Measurements from ENCODE around the gene RRAGD. TPM values are rescaled to one million over a fixed set of nuclear protein-coding genes. Genes with fewer than 3 reads are reported as not detected.
A peak's percentile ranks its signal among the peaks of the same experiment; 100 is the strongest.

RRAGD gene
- total RNA-seq, 1 experiment from 2014 or later = not detected

DNA sequence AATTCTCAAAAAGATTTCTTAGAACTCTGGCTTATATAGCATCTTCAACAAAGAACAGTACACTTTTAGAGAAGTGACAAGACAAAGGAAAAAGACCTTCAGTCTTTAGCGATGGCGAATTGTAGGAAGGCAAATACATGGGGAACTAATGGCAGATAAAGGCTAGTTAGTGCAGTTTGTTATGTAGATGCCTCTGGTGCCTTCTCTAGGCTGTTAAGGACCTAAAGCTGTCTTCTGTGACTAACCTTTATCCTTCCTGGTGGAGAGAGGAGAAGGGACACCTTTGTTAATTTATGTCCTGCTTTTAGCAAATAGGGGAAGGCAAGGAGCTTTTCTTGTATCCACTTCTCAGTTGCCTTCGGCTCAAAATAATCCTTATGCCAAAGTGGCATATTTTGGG lies 28.1 kb upstream of the RRAGD start:
- TF ChIP-seq, protein P1, sequence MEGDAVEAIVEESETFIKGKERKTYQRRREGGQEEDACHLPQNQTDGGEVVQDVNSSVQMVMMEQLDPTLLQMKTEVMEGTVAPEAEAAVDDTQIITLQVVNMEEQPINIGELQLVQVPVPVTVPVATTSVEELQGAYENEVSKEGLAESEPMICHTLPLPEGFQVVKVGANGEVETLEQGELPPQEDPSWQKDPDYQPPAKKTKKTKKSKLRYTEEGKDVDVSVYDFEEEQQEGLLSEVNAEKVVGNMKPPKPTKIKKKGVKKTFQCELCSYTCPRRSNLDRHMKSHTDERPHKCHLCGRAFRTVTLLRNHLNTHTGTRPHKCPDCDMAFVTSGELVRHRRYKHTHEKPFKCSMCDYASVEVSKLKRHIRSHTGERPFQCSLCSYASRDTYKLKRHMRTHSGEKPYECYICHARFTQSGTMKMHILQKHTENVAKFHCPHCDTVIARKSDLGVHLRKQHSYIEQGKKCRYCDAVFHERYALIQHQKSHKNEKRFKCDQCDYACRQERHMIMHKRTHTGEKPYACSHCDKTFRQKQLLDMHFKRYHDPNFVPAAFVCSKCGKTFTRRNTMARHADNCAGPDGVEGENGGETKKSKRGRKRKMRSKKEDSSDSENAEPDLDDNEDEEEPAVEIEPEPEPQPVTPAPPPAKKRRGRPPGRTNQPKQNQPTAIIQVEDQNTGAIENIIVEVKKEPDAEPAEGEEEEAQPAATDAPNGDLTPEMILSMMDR (conservative IDR thresholded peaks at IDR 0.05) = no peak
- no peak for TF ChIP-seq EZH2 (IDR thresholded peaks at IDR 0.05; ENCODE audit: low read depth)
- ChIA-PET POLR2A (ENCODE audit: unreplicated experiment) (no interaction called here), CTCF (no interaction called here)
- Histone ChIP-seq H3K4me1 (replicated peaks; ENCODE audit: insufficient read depth) (no peaks in the 10 kb centered on the region), H3K9me2 (ENCODE audit: insufficient read depth) (no peaks in the 10 kb centered on the region), H4K20me1 (ENCODE audit: insufficient read depth) (no peaks in the 10 kb centered on the region), H3K4me3 (no peak overlapping the region), H3K9me3 (ENCODE audit: insufficient read depth, low read depth) (no peaks in the 10 kb centered on the region), H3F3A (ENCODE audit: insufficient read depth, low read depth) (no peaks in the 10 kb centered on the region), H3K27ac (no peak overlapping the region), H2AFZ (no peak overlapping the region), H3K79me2 (ENCODE audit: low read depth) (no peaks in the 10 kb centered on the region), H3K4me2 (no peak overlapping the region), H3K36me3 (ENCODE audit: low read depth) (no peaks in the 10 kb centered on the region), H3K27me3 (ENCODE audit: insufficient read depth, low read depth) (no peaks in the 10 kb centered on the region)
- no peak for DNase-seq
- intact Hi-C loops (cut with micrococcal nuclease; ENCODE audit: unreplicated experiment) = no loop called here
- no TSS peak for BruUV-seq (replicated peaks)

DNA sequence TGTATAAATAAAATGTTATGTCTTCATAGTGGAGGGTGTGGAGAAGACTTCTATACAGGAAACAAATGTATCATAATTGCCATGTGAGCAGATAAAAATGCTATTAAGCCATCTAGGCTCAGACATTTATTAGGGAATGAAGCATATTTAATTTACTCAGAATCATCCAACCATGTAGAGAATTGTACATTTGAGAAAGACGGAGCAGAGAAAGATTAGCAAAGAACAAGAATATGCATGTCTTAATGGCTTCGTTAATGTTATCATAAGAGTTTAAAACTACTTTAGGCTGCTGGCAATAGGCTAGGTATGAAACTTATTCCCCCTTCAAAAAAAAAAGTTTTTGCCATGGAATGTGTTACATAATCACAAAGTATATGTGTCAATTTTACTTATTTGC lies 26.9 kb upstream of the RRAGD start:
- no peaks in the 10 kb centered on the region for H4K20me1 ChIP-seq (ENCODE audit: insufficient read depth)
- no peaks in the 10 kb centered on the region for H3K9me3 ChIP-seq (ENCODE audit: insufficient read depth, low read depth)
- no peaks in the 10 kb centered on the region for H3K9me2 ChIP-seq (ENCODE audit: insufficient read depth)
- H3K4me1 ChIP-seq (replicated peaks; ENCODE audit: insufficient read depth) = no peaks in the 10 kb centered on the region
- CTCF ChIA-PET = interaction anchor here (0.6 kb wide), 1 partner anchor 80 kb away, joined by 3 read pairs; no protein-coding TSS in a partner anchor
- TF ChIP-seq EZH2 (IDR thresholded peaks at IDR 0.05; ENCODE audit: low read depth) = no peak
- TF ChIP-seq, protein P1 (conservative IDR thresholded peaks at IDR 0.05) = no peak
- no peaks in the 10 kb centered on the region for H3K36me3 ChIP-seq (ENCODE audit: low read depth)
- H3K79me2 ChIP-seq (ENCODE audit: low read depth) = no peaks in the 10 kb centered on the region
- no peaks in the 10 kb centered on the region for H3F3A ChIP-seq (ENCODE audit: insufficient read depth, low read depth)
- no peak overlapping the region for H3K4me3 ChIP-seq
- no peak overlapping the region for H2AFZ ChIP-seq
- no peaks in the 10 kb centered on the region for H3K27me3 ChIP-seq (ENCODE audit: insufficient read depth, low read depth)
- H3K27ac ChIP-seq = no peak overlapping the region
- POLR2A ChIA-PET (ENCODE audit: unreplicated experiment) = no interaction called here
- no peak overlapping the region for H3K4me2 ChIP-seq
- BruUV-seq (replicated peaks) = no TSS peak
- no peak for DNase-seq
- intact Hi-C loops (cut with micrococcal nuclease; ENCODE audit: unreplicated experiment) = no loop called here

- intact Hi-C loops (cut with micrococcal nuclease; ENCODE audit: unreplicated experiment) = no loop called here
- H3K4me1 ChIP-seq (replicated peaks; ENCODE audit: insufficient read depth) = no peaks in the 10 kb centered on the region
- no peak for TF ChIP-seq EZH2 (IDR thresholded peaks at IDR 0.05; ENCODE audit: low read depth)
- TF ChIP-seq, protein P1 (conservative IDR thresholded peaks at IDR 0.05) = no peak
- H3K27ac ChIP-seq = no peak overlapping the region
- H3K36me3 ChIP-seq (ENCODE audit: low read depth) = no peaks in the 10 kb centered on the region
- no peak overlapping the region for H2AFZ ChIP-seq
- H3F3A ChIP-seq (ENCODE audit: insufficient read depth, low read depth) = no peaks in the 10 kb centered on the region
- no peak overlapping the region for H3K4me2 ChIP-seq
- no peaks in the 10 kb centered on the region for H3K27me3 ChIP-seq (ENCODE audit: insufficient read depth, low read depth)
- peak in 1 of 2 experiments; percentile 33 for DNase-seq
- POLR2A ChIA-PET (ENCODE audit: unreplicated experiment) = no interaction called here
- no peaks in the 10 kb centered on the region for H4K20me1 ChIP-seq (ENCODE audit: insufficient read depth)
- CTCF ChIA-PET = no interaction called here
- no peaks in the 10 kb centered on the region for H3K9me2 ChIP-seq (ENCODE audit: insufficient read depth)
- no peak overlapping the region for H3K4me3 ChIP-seq
- no TSS peak for BruUV-seq (replicated peaks)
- H3K79me2 ChIP-seq (ENCODE audit: low read depth) = no peaks in the 10 kb centered on the region
- H3K9me3 ChIP-seq (ENCODE audit: insufficient read depth, low read depth) = no peaks in the 10 kb centered on the region
Observed at GRCh38 chr6:89438248-89438647, 26.2 kb upstream of the RRAGD start.

Measured in PC-9 (cell line).